Measurements from ENCODE around the gene LRCH1.

Gene LRCH1

DNA sequence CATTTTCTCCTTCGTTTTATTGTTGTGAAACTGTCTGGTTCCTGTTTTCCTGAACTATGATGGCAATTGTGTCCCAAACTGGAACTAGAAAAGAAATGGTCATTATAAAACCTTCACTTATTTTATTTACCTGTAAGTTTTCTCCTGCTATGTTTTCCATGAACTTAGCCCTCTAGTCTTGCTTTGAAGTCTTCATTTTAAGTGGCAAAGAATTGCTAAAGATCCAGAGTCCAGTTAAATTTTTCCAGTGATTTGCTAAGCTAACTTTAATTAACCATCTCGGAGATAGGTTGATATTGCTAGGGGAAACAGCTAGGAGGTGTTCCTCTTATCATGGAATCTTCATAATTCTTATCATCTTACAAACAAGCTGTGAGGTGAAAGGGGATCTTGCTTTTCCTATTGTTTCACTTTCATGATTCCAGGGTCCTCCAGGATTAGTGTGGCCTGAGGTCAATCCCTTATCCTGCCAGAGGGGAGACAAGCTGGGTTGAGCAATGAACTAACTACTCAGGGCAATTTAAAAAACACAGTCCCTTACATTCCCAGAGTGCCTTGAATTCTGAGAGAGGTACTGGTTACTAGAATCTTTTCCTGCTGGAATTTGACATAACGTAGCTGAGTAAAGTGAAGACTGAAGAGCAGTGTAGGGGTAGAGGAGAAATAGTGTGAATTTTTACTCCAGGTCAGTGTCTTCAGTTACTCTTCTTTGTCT lies 131.5 kb downstream of the LRCH1 start:
- H3K4me3 ChIP-seq (ENCODE audit: low read length): no peak overlapping the region
- no peak for TF ChIP-seq ZNF274 (IDR thresholded peaks at IDR 0.05; ENCODE audit: low read depth, low read length)

DNA sequence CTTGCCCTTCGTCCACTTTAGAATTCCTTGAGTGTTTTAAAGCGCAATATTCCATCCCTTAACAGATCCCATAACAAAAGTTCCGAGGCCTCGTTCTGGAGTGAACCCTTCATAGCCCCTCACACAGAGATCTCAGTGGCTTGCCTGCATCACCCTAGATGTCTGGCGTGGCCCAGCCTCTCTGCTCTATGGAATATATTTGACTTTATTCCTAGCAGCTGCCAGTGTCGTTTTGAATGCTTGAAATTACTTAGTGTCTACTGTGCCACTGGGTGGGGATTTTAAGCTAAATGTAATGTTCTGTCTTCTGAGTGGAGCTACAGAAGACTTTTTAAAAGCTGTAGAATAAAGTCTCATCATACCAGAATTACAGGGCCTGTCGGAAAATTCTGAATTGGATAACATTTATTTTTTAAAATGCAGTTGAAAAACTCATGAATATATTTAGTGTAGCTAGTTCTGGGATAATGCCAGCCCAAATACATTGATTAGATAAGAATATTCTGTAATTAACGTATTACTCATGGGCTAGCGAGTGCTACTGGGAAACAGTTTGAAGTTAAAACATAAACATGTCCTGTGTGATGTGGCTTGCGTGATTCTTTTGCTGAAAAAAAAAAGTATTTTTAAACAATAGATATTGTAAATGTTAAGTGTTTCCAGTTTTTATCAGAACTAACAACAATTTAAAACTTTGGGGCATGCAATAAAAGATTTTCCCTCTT lies 132.2 kb downstream of the LRCH1 start:
- no peak for TF ChIP-seq ZNF274 (IDR thresholded peaks at IDR 0.05; ENCODE audit: low read depth, low read length)

DNA sequence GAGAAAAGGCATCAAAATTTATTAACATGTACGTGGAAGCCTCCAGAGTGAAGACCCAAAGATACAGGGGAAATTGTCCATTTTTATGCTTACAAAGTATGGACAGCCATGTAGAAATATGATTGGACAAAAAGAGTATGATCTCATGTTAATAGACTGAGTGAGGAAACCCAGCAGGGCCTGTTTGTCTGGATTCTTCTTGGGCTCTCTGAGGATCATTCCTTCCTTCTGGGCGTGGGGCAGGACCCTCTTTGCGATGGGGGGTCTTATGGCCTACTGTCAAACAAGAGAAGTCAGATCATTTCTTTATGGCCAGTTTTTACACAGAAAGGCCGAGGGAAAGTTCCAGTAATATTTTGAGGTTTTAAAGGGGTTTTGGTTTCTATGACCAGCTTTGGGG lies 133.2 kb downstream of the LRCH1 start:
- TF ChIP-seq ZNF274 (IDR thresholded peaks at IDR 0.05; ENCODE audit: low read depth, low read length): no peak
- H3K4me3 ChIP-seq (ENCODE audit: low read length): no peak overlapping the region

More for the DNA sequence above, 132.2 kb downstream of the LRCH1 start:
- no peak overlapping the region for H3K4me3 ChIP-seq (ENCODE audit: low read length)

DNA sequence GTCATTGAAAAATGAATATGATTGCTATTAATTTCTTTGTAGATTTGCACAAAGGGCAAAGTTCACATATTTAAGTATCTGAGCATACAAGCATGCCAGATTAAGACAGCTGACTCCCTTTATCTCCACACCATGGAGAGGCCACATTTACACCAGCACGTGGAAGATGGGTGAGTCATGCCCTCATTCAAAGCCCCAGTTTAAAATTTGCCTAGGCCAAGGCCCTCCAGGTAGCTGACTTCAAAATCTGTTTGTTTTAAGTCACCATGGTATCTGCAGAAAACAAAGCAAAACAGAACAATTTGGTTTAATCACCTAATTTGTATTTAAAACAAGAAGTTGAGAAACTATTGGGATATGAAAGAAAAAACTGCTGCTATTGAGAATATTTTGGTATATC lies 134.8 kb downstream of the LRCH1 start:
- no peak for TF ChIP-seq ZNF274 (IDR thresholded peaks at IDR 0.05; ENCODE audit: low read depth, low read length)
- H3K4me3 ChIP-seq (ENCODE audit: low read length): no peak overlapping the region

DNA sequence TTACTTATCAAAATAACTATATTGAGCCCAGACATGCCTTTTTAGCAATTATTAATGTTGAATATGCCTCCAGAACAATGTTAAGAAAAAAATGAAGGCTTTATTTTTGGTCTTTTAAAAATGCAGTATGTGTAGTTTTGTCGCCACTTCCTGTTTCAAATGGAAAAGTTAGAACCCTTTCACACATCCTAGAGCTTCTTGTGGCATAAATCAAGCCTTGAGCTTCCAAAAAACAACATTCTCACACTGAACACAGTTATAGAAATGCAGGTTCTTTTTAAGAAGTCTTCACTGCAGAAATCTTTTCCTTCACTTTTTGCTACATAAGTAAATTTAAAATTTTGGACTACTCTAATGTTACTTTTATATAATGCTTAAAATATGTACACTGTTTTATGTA lies 135.3 kb downstream of the LRCH1 start:
- H3K4me3 ChIP-seq (ENCODE audit: low read length): no peak overlapping the region
- no peak for TF ChIP-seq ZNF274 (IDR thresholded peaks at IDR 0.05; ENCODE audit: low read depth, low read length)

DNA sequence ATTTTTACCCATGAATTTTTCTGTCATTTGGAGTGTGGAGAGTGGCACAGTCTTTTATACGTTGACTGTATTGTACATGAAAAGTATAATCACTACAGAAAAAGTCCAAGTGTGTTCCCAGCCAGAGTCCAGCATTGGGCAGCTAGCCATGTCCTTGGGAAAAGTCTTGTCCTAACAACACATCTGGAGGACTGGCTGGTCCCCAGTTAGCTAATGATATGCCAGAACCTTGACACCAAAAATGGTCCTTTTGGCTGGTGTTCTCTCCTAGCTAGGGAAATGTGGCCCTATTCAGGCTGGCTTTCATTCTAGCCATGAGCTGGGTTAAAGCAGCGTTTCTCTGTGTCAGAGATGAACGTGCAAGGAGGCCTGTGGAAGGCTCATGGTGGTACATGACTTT lies 145.0 kb downstream of the LRCH1 start:
- H3K4me3 ChIP-seq (ENCODE audit: low read length): no peak overlapping the region
- no peak for TF ChIP-seq ZNF274 (IDR thresholded peaks at IDR 0.05; ENCODE audit: low read depth, low read length)

DNA sequence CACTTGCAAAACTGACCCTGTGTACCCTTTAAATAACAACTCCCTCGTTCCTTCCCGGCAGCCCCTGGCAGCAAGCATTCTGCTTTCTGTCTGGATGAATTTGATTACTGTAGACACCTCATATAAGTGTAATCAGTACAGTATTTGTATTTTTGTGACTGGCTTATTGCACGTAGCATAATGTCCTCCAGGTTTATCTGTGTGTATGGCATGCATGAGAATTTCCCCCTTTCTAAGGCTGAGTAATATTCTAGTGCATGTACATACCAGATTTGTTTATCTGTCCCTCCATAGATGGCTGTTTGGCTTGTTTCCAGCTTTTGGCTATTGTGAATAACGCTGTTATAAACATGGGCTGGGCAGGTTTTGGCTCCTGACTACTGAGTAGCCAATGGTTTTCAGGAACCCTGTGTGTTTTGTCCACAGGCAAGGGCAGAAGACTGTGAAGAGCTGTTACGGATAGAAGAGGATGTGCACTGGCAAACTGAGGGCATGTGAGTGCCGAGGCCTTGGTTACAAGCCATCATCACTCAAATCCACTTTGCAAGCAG lies 146.0 kb downstream of the LRCH1 start:
- TF ChIP-seq ZNF274 (IDR thresholded peaks at IDR 0.05; ENCODE audit: low read depth, low read length): no peak
- H3K4me3 ChIP-seq (ENCODE audit: low read length): no peak overlapping the region

DNA sequence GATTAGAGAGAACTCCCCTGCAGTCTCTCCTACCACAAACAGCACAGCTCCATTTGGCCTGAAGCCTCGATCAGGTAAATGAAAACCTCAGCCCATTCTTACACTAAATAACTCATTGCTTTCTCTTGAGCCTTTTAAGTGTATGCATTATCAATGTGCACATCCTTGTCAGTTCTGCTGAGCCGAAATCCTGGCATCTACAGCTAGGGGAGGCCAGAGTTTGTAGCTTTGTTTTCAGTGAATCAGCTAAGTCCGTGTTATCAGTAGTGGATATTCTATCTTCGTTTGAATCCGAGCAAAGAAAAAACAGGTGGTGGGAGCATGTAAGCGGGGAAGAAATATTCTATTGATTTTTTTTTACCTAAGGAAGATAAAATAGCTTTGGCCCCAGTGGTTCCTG lies 159.6 kb downstream of the LRCH1 start:
- no peak for TF ChIP-seq ZNF274 (IDR thresholded peaks at IDR 0.05; ENCODE audit: low read depth, low read length)
- no peak overlapping the region for H3K4me3 ChIP-seq (ENCODE audit: low read length)

DNA sequence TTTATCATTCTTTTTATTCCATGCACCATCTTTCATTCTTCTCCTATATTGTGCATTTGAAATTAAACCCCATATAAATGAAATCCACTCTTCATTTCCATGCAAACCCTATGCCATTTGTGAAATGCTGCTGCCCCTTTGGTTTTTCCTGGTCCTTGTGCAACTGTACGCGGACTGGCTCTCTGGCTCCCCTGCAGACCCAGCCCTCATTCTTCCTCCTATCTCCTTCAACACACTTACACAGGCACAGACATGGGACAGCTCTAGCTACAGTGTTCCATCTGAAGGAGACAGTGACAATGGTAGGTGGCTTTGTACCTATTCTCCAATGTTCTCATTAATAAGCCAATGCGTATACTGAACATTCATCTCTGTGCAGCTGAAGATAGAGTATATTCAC lies 162.4 kb downstream of the LRCH1 start:
- TF ChIP-seq ZNF274 (IDR thresholded peaks at IDR 0.05; ENCODE audit: low read depth, low read length): no peak
- no peak overlapping the region for H3K4me3 ChIP-seq (ENCODE audit: low read length)

DNA sequence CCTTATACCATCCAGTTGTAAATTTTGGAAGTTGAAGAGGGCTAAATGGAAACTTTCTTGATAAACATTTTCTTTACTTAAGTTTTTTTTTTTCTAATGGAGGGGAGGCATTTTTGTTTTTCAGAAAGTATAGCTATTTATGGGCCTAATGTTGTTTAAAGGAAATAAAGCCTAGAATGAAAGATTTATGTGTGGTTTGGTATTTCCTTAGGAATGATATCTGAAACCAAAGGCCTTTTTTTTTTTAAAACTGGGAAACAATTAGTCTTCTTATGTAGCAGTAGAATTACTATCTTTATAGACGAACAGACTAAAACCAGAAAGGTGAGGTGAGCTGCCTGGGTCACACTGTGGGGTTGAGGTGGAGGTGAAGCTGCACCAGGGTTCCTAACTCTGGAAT lies 163.9 kb downstream of the LRCH1 start:
- no peak for TF ChIP-seq ZNF274 (IDR thresholded peaks at IDR 0.05; ENCODE audit: low read depth, low read length)
- no peak overlapping the region for H3K4me3 ChIP-seq (ENCODE audit: low read length)

DNA sequence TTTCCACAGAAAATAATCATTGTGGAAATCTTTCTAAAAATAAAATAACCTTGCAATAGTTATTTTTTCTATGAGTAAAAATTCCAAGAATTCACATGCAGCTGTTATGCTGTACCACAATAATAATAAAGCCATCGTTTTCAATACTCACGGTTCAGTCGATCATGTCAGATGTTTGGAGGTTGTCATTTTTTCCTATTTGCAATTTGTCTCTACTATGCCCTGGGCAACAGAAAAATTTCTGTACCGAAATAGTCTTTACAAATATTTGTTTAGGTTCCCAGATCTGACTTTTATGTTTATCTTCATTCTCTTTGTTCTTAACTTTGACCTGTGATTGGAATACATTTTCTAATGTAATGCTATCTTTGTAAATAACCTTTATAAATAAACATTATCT lies 164.3 kb downstream of the LRCH1 start:
- TF ChIP-seq ZNF274 (IDR thresholded peaks at IDR 0.05; ENCODE audit: low read depth, low read length): no peak
- no peak overlapping the region for H3K4me3 ChIP-seq (ENCODE audit: low read length)

DNA sequence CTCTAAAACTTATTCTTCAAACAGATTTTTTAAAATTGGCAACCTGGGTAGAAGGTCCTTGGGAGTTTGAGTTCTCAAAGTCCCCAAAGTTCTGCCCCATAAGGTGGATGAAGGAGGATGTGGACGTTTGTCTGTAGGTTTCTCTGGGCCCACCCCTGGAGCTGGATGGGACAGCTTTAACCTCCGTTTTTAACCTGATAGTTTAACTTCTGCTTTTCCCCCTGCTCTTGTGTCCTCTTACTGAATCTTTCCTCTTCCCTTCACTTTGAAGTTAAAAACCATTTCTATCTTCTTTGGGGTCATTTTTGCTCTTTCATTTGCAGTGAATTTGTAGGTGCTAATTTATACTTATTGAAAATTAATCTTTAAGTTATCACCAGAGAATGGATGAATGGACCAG lies 164.9 kb downstream of the LRCH1 start:
- no peak for TF ChIP-seq ZNF274 (IDR thresholded peaks at IDR 0.05; ENCODE audit: low read depth, low read length)
- no peak overlapping the region for H3K4me3 ChIP-seq (ENCODE audit: low read length)

DNA sequence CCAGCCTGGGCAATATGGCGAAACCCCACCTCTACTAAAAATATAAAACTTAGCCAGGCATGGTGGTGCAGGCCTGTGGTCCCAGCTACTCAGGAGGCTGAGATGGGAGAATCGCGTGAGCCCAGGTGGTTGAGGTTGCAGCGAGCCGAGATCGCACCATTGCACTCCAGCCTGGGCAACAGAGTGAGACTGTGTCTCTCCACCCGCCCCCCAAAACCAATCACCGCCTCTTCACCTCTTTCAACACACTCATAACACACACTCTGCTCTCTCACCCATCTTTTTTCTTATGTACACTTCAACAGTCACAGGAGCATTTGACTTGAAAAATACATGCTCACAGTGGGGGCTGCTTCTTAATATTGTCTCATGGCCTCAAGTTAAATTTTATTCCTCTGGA lies 167.2 kb downstream of the LRCH1 start:
- no peak overlapping the region for H3K4me3 ChIP-seq (ENCODE audit: low read length)
- TF ChIP-seq ZNF274 (IDR thresholded peaks at IDR 0.05; ENCODE audit: low read depth, low read length): no peak

DNA sequence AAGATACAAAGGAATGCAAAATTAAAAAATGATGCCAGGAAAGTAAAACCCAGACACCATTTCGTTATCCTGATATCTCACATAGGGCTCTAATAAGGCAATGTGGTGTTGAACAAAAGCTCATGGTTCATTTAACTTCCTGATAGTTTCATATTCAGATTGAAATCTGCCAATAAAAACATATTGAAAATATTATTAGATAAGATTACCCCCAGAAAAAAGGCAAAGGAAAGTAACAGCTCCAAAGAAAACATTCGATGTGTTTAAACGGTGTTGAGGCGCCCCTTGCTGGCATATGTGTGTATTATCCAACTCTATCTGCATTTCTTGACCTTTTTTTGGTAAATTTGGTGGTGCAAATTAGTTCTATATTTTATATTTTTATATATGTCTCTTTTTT lies 168.1 kb downstream of the LRCH1 start:
- no peak for TF ChIP-seq ZNF274 (IDR thresholded peaks at IDR 0.05; ENCODE audit: low read depth, low read length)

DNA sequence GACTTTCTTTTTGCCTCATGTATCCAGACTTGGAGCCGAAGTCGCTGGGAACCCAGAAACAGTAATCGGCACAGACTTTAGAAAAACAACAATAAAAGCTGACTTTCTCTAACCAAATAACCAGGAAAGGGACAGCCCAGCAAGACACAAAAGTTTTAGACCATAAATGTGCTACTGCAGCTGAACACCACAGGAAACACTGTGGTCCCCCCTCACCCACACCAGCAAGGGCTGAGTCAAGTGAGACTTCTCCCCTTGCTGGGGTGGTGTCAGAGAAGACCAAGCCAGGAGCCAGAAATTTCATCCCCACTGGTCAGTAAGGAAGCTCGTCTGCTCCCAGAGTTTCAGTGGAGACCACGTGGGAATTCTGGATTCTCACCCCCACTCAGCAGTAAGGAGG lies 173.4 kb downstream of the LRCH1 start:
- no peak overlapping the region for H3K4me3 ChIP-seq (ENCODE audit: low read length)
- TF ChIP-seq ZNF274 (IDR thresholded peaks at IDR 0.05; ENCODE audit: low read depth, low read length): no peak

More for the DNA sequence above, 168.1 kb downstream of the LRCH1 start:
- H3K4me3 ChIP-seq (ENCODE audit: low read length): no peak overlapping the region
